ENCODE data around the gene KIF6. TPM values are rescaled to one million over a fixed set of nuclear protein-coding genes. Genes with fewer than 3 reads are reported as not detected.
A peak's percentile ranks its signal among the peaks of the same experiment; 100 is the strongest.

The KIF6 gene
- total RNA-seq, 4 donors from 2014 or later = 0.40 to 1.3 (median 0.80) TPM

GRCh38 chr6:39608652-39609345 lies 116.4 kb downstream of the KIF6 start:
- H3K27ac ChIP-seq = no peak overlapping the region
- no peak overlapping the region for H3K4me3 ChIP-seq (replicated peaks in 1 of 3)
- TF ChIP-seq CTCF (IDR thresholded peaks at IDR 0.05) (no peak), POLR2A (IDR thresholded peaks at IDR 0.05) (no peak)
- H3K9me3 ChIP-seq = no peaks in the 10 kb centered on the region
- no peaks in the 10 kb centered on the region for H3K36me3 ChIP-seq
- intact Hi-C loops (cut with DNase I) = no loop called here
- peaks cover 5 to 12% of the 10 kb centered on the region in 2 donors for H3K4me1 ChIP-seq
- no peaks in the 10 kb centered on the region for H3K27me3 ChIP-seq
- 78 to 90% methylated on average over 7 of the region's 7 CpGs for WGBS, 2 donors
- no peak for DNase-seq

DNA sequence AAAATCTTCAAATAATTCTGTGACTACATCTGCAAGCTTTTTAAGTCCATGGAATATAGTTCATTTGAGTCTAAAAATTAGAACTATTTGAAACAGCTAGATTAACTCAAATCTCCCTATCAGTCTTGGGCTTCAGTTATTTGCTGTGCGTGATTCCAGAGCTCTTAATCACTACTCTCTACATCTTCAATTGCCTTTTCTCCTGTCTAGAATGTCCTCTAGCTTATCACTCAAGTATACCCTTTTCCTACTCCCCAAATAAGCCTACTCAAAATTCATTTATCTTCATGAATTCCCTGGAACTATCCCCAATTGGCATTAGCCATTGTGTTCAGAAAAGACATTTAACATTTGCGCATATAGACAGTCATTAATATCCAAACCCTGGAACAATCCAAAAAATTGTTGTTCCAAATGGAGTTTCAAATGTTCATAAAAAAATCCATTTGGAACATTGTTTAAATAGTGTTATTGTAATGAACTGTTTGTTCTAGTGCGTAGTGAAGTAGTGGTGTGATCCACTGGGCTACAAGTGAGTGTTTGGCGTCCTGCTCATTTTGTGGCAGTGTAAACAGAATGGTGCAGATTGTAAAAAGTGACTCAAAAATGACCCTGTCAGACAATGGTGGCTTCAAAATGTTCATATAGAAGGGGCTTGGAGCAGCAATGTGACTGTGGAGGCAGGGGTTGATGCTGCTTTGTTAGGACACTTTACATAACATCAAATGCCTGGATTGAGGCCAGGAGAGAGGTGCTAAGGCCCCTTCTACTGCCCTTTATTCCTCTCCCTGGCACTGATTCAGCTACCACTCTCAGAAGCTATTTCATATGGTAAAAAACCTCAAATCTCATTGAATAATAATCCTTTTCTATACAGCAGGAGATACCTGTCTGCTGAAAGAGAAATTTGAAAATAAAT lies 122.3 kb downstream of the KIF6 start:
- intact Hi-C loops (cut with DNase I) = no loop called here
- DNase-seq = peak; percentile 37 to 53
- H3K4me1 ChIP-seq = peaks cover 11 to 17% of the 10 kb centered on the region in 2 donors
- TF ChIP-seq POLR2A (IDR thresholded peaks at IDR 0.05) = no peak
- no peaks in the 10 kb centered on the region for H3K27me3 ChIP-seq
- H3K9me3 ChIP-seq = no peaks in the 10 kb centered on the region
- H3K4me3 ChIP-seq (replicated peaks in 1 of 3) = no peak overlapping the region
- peak overlapping the region in 1 of 3 donors; percentile 50 for H3K27ac ChIP-seq
- H3K36me3 ChIP-seq = no peaks in the 10 kb centered on the region
- WGBS, 2 donors = 54 to 61% methylated on average over 4 of the region's 4 CpGs

DNA sequence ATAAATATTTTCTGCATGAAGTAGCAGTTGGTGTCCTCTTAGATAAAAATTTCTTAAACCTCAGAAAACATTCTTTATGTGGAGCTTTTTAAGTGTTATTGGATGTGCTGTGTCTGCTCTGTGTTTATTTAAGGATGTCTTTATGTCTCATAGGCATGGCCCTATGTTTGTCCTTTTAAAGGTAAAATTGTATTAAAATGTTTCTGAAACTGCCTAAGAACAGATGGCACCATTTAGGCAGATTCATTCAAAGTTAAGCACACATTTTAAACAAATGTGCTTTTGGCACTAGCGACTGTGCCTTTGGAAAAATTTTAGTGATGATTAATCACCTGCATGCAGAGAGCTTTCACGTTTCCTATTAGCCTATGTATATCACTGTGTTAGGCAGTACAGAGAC lies 125.2 kb downstream of the KIF6 start:
- no peak overlapping the region for H3K4me3 ChIP-seq (replicated peaks in 1 of 3)
- H3K4me1 ChIP-seq = peaks cover 11 to 17% of the 10 kb centered on the region in 2 donors
- no peak overlapping the region for H3K27ac ChIP-seq
- intact Hi-C loops (cut with DNase I) = no loop called here
- no peak for TF ChIP-seq CTCF (IDR thresholded peaks at IDR 0.05)
- no peak for TF ChIP-seq POLR2A (IDR thresholded peaks at IDR 0.05)
- no peaks in the 10 kb centered on the region for H3K27me3 ChIP-seq
- H3K9me3 ChIP-seq = no peaks in the 10 kb centered on the region
- no peak for DNase-seq
- no peaks in the 10 kb centered on the region for H3K36me3 ChIP-seq
- WGBS, 2 donors = 79 to 85% methylated on average over 2 of the region's 2 CpGs

DNA sequence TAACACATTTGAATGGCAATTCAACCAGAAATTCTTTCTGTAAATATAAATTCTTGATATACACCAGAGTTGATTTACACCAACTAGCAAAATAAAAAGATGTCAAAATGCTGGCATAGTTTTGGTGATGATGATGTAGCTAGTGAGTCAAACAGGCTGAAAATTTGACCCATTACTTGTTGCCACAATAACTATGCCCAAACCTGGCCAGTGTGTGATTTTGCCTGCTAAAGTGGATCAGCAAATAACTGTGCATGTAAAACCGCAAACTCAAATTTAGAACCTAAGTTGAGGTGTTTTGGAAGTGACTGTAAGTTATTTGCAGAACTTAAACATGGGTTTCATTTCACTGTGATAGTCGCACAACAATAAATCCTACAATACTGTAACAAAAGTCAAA lies 125.9 kb downstream of the KIF6 start:
- TF ChIP-seq POLR2A (IDR thresholded peaks at IDR 0.05) = no peak
- no peak for TF ChIP-seq CTCF (IDR thresholded peaks at IDR 0.05)
- intact Hi-C loops (cut with DNase I) = no loop called here
- Histone ChIP-seq H3K4me1 (peaks cover 11 to 17% of the 10 kb centered on the region in 2 donors), H3K27ac (no peak overlapping the region), H3K4me3 (replicated peaks in 1 of 3) (no peak overlapping the region), H3K9me3 (no peaks in the 10 kb centered on the region), H3K36me3 (no peaks in the 10 kb centered on the region), H3K27me3 (no peaks in the 10 kb centered on the region)
- WGBS, 2 donors = 96 to 98% methylated on average over 2 of the region's 2 CpGs
- DNase-seq = no peak

DNA sequence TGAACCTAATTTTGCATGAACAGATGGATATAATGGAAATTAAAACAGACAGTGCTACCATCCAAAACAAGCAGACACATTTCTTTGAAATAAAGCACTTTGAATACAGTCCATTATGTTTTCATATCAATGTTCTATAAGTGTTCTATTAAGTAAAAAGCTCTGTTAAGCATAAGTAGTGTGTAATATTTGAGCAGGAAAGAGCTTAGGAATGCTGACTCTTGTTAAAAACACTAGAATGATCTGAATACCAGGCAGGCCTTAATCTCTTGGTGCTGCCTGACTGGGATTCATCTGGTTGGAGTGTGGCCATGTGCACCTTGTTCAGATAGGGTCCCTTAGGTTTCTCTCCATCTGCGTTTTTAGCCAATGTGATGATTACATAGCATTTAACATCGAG lies 130.9 kb downstream of the KIF6 start:
- TF ChIP-seq CTCF (IDR thresholded peaks at IDR 0.05) (no peak), POLR2A (IDR thresholded peaks at IDR 0.05) (no peak)
- H3K27ac ChIP-seq = peak overlapping the region in 2 of 3 donors; percentile 30 to 55
- peaks cover 5 to 9% of the 10 kb centered on the region in 2 donors for H3K4me1 ChIP-seq
- 33 to 43% methylated on average over 2 of the region's 2 CpGs for WGBS, 2 donors
- no peaks in the 10 kb centered on the region for H3K36me3 ChIP-seq
- peak; percentile 43 to 49 for DNase-seq
- H3K4me3 ChIP-seq (replicated peaks in 1 of 3) = no peak overlapping the region
- no peaks in the 10 kb centered on the region for H3K9me3 ChIP-seq
- H3K27me3 ChIP-seq = no peaks in the 10 kb centered on the region
- intact Hi-C loops (cut with DNase I) = no loop called here
